ENCODE results near the gene CACNG6. TPM values are rescaled to one million over a fixed set of nuclear protein-coding genes. Genes with fewer than 3 reads are reported as not detected.

CACNG6 gene
- total and polyA plus RNA-seq, 2 donors (not counting 3 experiments of a cell fraction or from before 2014, with no cell fraction given) = 5.0 to 5.4 TPM

- ChIA-PET POLR2A (interaction anchor here (0.6 kb wide), 1 partner anchor 36 kb away, joined by 4 read pairs; no protein-coding TSS in a partner anchor), CTCF (interaction anchor here (1.3 kb wide), 2 partner anchors 35 to 41 kb away, joined by 3 to 5 read pairs; no protein-coding TSS in a partner anchor)
- BruUV-seq (replicated peaks) = no TSS peak
- H3K4me1 ChIP-seq (ENCODE audit: control insufficient read depth, extremely low read depth, insufficient read depth, low read length) = peaks cover 30% of the 10 kb centered on the region
- no peak overlapping the region for H2AFZ ChIP-seq (ENCODE audit: low read depth, low read length)
- H3K79me2 ChIP-seq (ENCODE audit: control insufficient read depth, insufficient read depth, low read length) = no peaks in the 10 kb centered on the region
- dilution Hi-C loops (cut with MboI; ENCODE audit: extremely low pct_ligation_motif_present, low sequenced_read_pairs) (no loop called here), intact Hi-C loops (cut with micrococcal nuclease) (no loop called here)
- no peaks in the 10 kb centered on the region for H3K36me3 ChIP-seq (ENCODE audit: control insufficient read depth in 2 of 2, extremely low read depth in 1 of 2, insufficient read depth in 2 of 2, low read length in 2 of 2)
- no peak overlapping the region for H3K4me2 ChIP-seq (ENCODE audit: insufficient read depth, low read length)
- H3K4me3 ChIP-seq (replicated peaks in 1 of 3; ENCODE audit: insufficient read depth in 1 of 3, low read depth in 1 of 3, low read length in 3 of 3) = no peak overlapping the region
- TF ChIP-seq POLR2AphosphoS5 (IDR thresholded peaks at IDR 0.05; ENCODE audit: insufficient read depth, low read depth, low read length) = no peak
- no peak for TF ChIP-seq JUN (IDR thresholded peaks at IDR 0.05; ENCODE audit: borderline replicate concordance, insufficient read depth, insufficient read length, low read depth)
- TF ChIP-seq MAX (IDR thresholded peaks at IDR 0.05; ENCODE audit: insufficient read depth, insufficient read length) = no peak
- no peak for TF ChIP-seq EZH2 (IDR thresholded peaks at IDR 0.05; ENCODE audit: borderline replicate concordance, low read depth, low read length, severe bottlenecking)
- TF ChIP-seq POLR2A (IDR thresholded peaks at IDR 0.05; ENCODE audit: low read depth, low read length) = no peak
- TF ChIP-seq FOS (IDR thresholded peaks at IDR 0.05; ENCODE audit: borderline replicate concordance, insufficient read depth, low read length) = no peak
- no peak for TF ChIP-seq MYC (IDR thresholded peaks at IDR 0.05; ENCODE audit: low read depth, low read length)
- no peak for TF ChIP-seq GATA2 (IDR thresholded peaks at IDR 0.05; ENCODE audit: insufficient read depth, insufficient read length, low read depth, low read length)
- TF ChIP-seq CTCF (IDR thresholded peaks at IDR 0.05; ENCODE audit: extremely low read depth in 1 of 2, insufficient read depth in 1 of 2, low read depth in 1 of 2, low read length in 2 of 2) = no peak
- H3K9ac ChIP-seq (replicated peaks; ENCODE audit: extremely low read depth, insufficient read depth, low read length) = no peak overlapping the region
- H3K9me1 ChIP-seq (replicated peaks; ENCODE audit: control insufficient read depth, extremely low read depth, insufficient read depth, low read length) = no peaks in the 10 kb centered on the region
- no peaks in the 10 kb centered on the region for H3K9me3 ChIP-seq (replicated peaks; ENCODE audit: control insufficient read depth, insufficient read depth, low read length)
- no peak for DNase-seq (ENCODE audit: low read depth, low spot score)
- H3K27ac ChIP-seq (ENCODE audit: insufficient read depth, low read depth, low read length) = no peak overlapping the region
- no peak for FAIRE-seq
- no peaks in the 10 kb centered on the region for H4K20me1 ChIP-seq (replicated peaks; ENCODE audit: control insufficient read depth, extremely low read depth, insufficient read depth, low read length)
- H3K27me3 ChIP-seq (ENCODE audit: control insufficient read depth in 2 of 2, insufficient read depth in 2 of 2, low read length in 2 of 2) = no peaks in the 10 kb centered on the region
Observed at GRCh38 chr19:53988981-53989380, 2.5 kb upstream of the CACNG6 start.

Measured in endothelial cell of umbilical vein (primary cell).